GM12801 (cell line): ENCODE data around the gene SLC39A5.

Experiments used
- TF ChIP-seq, protein P1 (sequence below): IDR thresholded peaks from one replicate; pipeline ENCODE4 v1.5.1; 2011; ENCODE audit warnings: control low read depth; ENCODE audit not compliant: insufficient read length; ENCODE audit errors: extremely low read depth

The SLC39A5 gene

DNA sequence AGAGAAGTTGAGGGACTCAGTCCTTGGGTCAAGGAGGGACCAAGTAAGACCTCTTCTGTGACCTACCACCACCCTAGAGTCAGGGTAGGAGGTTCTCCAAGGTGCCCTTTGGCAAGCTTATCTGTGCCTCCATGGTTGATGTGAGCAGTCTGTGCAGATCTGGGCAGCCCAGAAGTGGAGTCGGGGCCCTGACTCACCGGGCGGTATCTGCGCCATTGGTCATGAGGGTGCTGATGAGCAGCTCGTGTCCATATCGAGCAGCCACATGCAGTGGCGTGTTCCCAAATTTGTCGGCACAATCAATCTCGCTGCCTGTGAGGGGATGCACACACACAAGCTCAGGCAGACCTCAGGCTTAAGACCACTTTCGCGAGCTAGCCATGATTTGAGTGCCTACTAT lies 23.2 kb downstream of the SLC39A5 start:
- TF ChIP-seq, protein P1, sequence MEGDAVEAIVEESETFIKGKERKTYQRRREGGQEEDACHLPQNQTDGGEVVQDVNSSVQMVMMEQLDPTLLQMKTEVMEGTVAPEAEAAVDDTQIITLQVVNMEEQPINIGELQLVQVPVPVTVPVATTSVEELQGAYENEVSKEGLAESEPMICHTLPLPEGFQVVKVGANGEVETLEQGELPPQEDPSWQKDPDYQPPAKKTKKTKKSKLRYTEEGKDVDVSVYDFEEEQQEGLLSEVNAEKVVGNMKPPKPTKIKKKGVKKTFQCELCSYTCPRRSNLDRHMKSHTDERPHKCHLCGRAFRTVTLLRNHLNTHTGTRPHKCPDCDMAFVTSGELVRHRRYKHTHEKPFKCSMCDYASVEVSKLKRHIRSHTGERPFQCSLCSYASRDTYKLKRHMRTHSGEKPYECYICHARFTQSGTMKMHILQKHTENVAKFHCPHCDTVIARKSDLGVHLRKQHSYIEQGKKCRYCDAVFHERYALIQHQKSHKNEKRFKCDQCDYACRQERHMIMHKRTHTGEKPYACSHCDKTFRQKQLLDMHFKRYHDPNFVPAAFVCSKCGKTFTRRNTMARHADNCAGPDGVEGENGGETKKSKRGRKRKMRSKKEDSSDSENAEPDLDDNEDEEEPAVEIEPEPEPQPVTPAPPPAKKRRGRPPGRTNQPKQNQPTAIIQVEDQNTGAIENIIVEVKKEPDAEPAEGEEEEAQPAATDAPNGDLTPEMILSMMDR = no peak

- TF ChIP-seq, protein P1 = no peak
Observed at GRCh38 chr12:56255671-56256070, 25.8 kb downstream of the SLC39A5 start.

- TF ChIP-seq, protein P1 = no peak
Observed at GRCh38 chr12:56256326-56256960, 26.6 kb downstream of the SLC39A5 start.

DNA sequence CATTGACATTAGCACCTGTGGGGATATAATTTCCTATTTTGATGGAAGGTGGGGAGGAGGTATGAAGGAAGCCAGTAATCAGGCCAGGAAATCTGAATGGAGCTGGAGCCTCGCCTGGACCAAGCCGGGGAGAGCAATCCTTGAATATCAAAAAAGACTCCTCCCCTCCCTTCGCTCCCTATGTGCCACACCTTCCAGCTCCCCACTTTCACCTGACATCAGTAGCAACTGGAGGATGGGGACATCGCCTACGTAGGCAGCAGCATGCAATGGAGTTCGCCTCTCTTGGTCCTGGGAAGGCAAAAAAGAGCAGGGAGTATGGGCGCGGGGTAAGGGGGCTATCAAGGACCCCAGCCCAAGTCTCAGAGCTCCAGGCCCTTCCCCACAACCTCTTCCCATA lies 27.2 kb downstream of the SLC39A5 start:
- TF ChIP-seq, protein P1 = no peak

- TF ChIP-seq, protein P1 = no peak
Observed at GRCh38 chr12:56257491-56258067, 27.7 kb downstream of the SLC39A5 start.

- TF ChIP-seq, protein P1 = no peak
Observed at GRCh38 chr12:56258068-56258819, 28.4 kb downstream of the SLC39A5 start, which contains the start of gene ANKRD52. ANKRD52 (minus strand) TSS chr12:56258384; CDS start chr12:56258269, 115 bp downstream.

DNA sequence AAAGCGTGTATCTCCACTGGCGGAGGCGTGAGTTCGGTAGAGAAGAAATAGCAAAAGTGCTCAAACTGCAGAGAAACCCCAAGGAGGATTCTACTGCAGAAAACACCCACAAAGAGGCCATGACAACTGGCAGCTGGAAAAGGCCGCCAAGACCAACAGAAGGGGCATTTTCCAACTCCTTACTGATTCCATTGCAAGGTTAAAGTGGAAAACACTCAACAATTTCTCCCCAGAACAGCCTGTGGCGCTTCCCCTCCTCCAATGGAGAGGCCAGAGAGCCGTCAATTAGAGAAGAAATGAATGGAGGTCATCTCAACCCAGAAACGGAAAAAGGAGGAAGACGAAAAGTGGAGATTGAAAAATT lies 29.0 kb downstream of the SLC39A5 start:
- TF ChIP-seq, protein P1 = no peak
